Endometrial microvascular endothelial cells (primary cell): Measurements from ENCODE around the gene RHEX. TPM values are rescaled to one million over a fixed set of nuclear protein-coding genes. Genes with fewer than 3 reads are reported as not detected.
"Not testable (repeated sequence)": the region's sequence is repeated elsewhere in the genome, so short reads cannot be mapped to it uniquely, and the experiment has no call there.

ENCODE experiments used
- in situ Hi-C: cut with HindIII; loops from 2 replicates; pipeline ENCODE4 v1.10.0; 2017; ENCODE audit warnings: low sequenced_read_pairs, low pct_unique_long_range_greater_than_20kb; ENCODE audit errors: inconsistent ontology term
- total RNA-seq: library from RNA; depleted of rRNA; stranded (reverse); fragments of >200 nt; gene quantifications from one replicate; pipeline ENCODE4 v1.2.3, GENCODE V29; 2015; ENCODE audit errors: inconsistent ontology term

The RHEX gene
- total RNA-seq, 1 donor from 2014 or later: not detected

DNA sequence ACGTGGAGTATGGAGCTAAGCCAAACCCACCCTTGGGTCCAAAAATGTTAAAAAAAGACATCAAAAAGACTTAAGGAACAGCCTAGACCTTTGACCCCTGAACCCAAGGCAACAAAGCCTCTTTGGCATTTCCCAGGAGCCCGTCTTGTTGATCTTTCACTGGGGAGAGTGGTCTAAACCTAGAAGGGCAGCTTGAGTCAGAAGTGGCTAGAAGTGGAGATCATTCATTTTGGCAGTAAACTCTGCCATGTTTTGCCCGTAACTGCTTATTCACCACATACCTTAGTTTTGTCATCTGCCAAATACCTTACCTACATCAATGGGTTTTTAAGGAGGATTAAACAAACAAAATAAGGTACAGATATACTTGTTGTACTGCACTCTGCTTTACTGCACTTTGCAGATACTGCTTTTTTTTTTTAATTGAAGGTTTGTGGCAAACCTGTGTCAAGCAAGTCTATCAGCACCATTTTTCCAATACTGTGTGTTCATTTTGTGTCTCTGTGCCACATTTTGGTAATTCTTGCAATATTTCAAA, 27.6 kb upstream of the RHEX start:
- in situ Hi-C loops: no loop called here

DNA sequence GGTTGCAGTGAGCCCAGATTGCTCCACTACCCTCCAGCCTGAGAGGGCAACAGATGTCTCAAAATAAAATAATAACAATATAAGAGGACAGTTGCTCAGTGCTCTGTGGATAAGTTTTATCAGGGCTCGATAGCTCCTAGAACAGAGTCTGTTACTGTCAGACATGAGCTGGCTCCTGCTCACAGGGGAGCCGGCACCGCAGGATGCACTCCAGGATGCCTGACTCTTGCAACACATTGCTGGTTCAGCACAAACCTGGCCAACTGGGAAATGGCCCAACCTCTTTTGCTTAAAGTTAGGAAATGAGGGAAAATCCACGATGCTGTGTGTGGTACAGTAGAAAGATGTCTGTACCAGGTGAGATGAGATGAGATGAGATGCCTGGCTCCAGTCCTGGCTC, 23.5 kb upstream of the RHEX start:
- in situ Hi-C loops: no loop called here

DNA sequence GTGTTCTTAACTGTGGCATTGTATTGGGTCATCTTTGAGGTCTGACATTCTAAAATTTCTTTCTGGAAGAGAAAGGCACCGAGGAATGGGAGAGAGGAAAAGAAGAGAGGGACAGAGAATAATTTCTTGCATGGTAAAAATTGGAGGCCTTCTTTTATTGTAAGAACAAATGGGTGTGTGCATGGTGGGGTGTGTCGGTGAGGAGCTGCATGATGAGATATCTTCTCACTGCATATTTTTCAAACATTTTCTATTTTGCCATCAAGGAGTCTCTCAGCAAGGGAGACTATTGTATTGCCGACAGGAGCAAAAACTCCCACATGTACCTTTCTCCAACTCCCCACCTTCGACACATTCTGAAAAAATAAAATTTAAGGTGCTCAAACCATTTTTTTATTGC, 22.8 kb upstream of the RHEX start:
- in situ Hi-C loops: loop anchor here (5.0 kb wide), 1 partner anchor 82 kb away; no protein-coding TSS in a partner anchor

DNA sequence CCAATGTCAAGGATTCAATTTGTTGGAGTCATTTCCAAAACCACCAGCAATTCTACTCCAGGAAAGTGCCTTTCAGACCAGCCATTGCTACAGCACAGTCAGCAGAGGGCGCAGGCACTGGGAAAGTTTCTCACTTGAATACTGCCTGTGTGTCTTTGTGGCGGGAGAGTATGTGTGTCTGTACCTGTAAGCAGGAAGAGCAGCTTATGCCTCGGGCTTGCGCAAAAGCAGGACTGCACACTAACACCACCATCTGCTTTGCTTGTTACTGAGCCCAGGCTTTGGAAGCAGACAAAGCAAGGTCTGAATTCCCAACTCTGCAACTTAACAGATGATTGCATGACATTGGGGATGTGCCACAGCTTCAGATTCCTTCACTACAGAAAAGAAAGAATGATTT, 22.3 kb upstream of the RHEX start:
- in situ Hi-C loops: loop anchor here (5.0 kb wide), 1 partner anchor 82 kb away; no protein-coding TSS in a partner anchor

DNA sequence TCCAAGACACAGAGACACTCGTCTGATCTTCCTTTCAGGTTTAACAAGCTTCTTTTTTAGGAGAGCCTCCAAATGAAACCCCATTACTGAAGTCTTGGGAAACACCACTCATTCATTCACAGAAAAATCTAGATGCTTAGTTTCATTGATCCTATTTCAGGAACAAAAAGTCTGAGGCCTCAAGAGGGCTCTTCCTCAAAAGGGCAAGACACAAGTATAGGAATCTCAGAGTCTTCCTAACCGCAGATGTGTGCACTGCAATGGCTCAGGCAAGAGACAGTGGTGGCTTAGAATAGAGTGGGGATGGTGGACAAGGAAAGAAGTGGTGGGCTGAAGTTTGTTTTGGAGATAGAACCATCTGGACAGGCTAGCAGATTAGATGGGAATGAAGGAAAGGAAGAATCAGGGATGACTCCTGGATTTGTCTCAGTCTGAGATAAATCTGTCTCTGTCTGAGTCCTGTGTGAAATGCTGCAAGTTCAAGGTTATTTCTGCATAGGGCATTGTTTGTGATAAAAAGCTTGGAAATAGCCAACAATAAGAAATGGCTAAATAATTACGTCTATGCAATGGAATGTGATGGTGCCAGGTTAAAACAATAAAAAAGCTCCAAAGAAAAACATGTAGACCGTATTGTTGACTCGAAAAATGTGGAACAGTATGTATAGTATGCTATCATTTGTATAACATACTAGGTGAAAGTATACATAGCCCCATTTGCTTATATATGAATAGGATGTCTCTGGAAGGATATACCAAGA, 20.4 kb upstream of the RHEX start:
- in situ Hi-C loops: loop anchor here (5.0 kb wide), 1 partner anchor 80 kb away; no protein-coding TSS in a partner anchor

DNA sequence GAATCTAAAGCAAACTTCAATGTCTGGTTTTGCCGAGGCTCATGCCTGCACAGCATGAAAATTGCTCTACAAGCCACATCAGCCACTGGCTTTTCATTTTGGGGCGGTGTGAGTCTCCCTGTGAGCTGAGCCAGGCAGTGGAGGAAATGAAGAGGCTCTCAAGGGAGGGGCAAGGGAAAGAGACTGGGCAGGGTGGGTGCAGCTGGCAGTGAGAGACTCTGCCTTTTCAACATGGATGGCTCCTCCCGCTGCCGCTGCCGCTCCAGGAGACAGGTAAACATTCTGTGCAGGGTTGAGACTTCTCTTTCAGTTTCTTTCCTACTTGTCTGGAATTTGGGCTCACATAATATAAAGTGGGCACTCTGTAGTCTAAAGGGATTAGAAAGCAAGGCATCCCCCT, 17.9 kb upstream of the RHEX start:
- in situ Hi-C loops: no loop called here

DNA sequence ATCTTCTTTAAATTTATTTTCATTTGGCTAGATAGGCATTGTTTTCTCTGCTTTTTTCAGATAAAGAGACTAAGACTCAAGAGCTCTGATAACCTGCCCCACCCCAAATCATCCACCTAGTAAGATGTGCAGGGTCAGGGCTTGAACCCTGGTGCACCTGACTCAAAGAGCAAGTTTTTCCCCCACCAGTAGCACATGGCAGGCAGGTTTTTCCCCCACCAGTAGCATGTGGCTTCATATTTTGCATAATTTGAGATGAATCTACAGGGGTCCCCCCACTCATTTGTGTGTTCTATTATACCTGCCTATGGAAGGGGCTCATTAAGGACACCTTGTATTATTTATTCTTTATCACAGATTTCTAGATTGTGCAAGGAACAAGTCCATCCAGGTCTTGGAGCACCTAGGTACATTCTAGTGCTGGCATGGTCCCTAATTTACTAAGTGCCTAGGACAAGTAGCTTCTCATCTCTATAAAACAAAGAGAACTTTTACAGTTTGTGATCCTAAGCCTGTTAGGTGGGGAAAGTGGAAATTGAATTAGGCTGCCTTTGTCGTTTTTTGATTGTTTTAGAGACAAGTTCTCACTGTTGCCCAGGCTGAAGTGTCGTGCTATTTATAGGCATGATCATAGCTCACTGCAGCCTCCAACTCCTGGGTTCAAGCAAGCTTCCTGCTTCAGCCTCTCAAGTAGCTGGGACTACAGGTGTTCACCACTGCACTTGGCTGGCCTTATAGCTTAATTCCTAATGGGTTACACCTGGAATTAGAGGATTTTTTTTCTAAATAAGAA, 16.1 kb upstream of the RHEX start:
- in situ Hi-C loops: no loop called here

DNA sequence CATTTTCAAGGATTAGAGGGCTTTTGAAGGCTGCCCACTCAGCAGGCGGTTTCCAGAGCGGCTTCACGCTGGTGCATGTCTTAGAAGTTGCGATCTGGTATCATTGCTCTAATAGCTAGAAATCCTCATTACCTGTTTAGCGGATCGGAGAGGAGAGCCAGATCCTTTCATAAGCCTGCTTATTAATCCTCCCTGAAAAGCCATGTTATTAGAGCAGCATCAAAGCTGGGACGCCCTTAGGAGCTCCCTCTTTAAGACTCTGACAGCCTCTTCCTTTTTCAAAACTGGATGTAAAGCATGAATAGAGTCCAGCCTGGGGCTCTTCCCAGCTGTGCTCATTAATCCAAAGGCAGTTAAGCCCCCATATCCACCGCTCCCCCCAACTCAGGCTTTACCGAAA, 15.4 kb upstream of the RHEX start:
- in situ Hi-C loops: no loop called here

DNA sequence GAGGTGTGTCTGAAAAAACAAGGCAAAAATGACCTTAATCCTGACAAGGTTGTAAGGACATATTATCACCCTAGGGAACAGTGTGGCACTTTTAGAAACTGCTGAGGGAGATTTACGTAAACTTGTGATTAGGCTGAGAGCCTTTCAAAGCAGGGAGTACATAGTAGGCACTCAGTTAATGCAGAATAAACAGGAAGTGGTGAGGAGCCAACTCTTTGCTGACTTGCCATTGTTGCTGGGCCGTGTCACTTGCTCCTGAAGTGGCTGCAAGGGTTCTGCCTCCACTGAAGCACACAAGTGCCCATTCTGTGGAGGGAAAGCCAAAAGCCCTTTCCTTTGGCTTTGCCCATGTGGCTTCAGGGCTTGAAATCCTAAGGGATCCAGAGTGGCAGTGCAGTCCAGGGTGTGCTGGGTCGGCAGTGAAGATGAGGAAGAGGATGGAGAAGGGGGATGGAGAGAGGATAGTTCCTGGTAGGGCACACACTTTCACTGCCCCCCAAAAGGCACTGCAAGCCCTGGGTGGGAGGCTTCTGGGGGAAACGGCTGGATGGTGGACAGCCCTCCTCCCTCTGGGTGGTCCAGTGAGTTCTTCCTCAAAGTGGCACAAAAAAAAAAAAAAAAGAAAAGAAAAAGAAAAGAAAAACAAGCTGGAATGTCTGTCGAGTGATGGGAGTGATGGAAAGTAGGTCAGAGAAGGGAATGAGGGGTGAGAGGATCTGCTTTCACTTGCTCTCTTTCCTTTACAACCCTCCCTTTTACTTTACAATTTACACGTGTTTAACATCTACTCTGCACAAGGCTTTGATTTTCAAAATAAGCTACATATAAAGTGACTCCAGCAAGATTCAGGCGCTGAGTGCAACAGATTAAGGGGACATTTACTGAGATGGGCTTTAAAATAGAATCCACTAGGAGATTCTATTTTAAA, 13.7 kb upstream of the RHEX start:
- in situ Hi-C loops: no loop called here

DNA sequence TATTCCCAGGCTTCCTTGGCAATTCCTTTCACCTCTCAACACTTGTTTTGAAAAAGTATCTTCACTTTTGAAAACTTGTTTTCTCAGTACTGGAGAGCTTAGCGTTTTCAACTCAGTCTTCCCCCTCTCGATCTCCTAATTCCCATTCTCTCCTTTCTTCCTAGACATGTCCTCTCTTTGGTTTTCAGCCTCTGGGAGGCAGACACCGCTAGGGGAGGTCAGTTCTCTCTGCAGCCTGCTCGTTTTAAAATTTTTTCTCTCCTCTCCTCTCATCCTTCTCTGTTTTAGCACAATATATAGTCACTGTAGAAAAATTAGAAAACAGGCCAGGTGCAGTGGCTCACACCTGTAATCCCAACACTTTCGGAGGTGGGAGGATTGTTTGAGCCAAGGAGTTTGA, 12.6 kb upstream of the RHEX start:
- in situ Hi-C loops: no loop called here

DNA sequence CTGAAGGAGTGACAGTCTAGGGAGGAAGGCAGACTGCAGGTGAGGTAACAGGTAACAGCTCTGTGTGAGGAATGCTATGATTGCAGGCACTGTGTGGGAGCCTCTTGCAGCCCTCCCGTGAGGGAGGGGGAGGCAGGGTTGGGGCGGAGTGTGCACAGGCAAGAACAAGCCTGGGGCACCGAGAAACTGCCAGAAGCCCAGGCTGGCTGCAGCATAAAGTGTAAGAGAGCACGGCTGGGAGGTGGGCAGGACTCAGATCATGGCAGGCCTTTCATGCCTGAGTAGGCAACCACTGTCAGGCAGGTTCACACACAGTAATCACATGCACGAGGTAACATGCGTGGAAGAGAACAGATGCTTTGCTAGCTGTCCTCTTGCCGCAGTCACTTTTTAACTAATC, 11.3 kb upstream of the RHEX start:
- in situ Hi-C loops: no loop called here

DNA sequence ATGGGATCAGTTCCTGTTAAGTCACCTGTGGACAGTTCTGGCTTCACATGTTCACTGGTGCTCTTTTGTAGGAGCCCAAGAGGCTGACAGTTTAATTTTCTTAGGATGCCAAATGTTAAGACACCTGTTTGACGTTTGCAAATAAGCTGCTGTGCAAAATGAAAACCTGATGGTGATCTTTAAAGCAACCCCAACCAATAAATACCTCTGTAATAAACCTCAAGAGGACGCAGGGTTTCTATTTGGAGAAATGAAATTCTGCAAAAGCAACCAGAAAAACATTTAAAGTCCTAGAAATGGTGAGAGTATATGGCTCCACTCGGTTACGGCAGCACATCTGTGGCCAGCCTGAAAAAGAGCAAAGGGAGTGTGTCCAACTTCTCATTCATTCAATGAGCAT, 5.7 kb upstream of the RHEX start:
- in situ Hi-C loops: no loop called here

DNA sequence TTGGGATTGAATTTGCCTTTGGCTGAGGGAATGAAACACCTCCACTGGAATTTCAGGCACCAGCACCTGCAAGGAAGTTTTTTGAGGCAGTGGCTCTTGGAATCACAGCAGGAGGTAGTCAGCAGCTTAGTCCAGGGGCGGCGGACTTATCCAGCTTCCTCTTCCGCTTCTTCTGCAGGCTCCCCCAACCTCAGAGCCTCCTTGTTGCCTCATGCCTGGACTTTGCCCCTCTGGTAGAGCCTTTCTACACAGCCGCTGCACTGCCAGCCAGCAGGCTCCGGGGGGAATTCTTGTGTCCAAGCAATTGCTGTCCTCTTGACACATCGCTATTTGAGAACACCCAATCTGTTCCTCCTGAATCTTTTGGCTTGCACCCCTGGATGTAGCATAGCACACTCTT, 4.4 kb upstream of the RHEX start:
- in situ Hi-C loops: no loop called here

DNA sequence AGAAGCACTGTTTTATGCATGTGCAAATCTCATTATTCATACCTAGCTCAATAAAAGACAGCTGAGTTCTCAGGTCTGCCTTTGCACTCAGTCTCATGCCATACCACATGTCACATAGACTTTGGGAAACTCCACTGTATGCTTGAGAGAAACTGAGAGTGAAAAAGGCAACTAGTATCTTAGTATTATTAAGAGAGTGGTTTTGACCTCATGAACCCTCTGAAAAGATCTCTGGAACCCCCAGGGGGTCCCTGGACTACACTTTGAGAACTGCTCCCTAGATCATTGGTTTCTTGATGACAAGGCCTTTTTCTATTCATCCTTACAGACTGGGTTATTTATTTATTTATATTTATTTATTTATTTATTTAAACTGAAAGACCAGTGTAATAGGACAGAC, 3.7 kb upstream of the RHEX start:
- in situ Hi-C loops: no loop called here

DNA sequence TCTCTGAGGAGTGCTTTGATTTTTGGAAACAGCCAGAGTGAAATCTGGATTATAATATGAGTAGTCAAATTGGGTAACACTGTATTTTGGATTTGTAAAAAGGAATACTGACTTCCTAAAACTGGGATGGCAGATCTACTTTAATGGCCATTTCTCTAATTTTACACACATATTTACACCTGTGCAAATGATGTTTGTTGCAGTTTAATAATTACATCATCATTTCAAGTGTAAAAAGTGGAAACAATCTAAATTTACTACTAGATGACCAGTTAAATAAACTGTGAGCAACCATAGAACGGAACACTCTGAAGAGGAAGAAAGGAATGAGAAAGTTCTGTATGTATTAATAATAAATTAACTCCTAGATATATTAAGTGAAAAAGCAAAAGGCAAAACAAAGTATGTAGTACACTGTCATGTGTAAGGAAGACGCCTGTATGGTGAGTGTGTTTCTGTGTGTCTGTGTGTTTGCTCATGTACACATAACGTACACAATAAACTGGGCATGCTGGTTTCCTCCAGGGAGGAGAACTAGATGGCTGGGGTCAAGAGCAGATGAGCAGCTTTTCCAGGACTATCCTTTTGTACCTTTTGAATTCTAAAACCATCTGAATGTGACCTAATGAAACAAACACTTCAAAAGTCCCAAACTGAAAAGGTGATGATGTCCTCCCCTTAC, 2.9 kb upstream of the RHEX start:
- in situ Hi-C loops: no loop called here

DNA sequence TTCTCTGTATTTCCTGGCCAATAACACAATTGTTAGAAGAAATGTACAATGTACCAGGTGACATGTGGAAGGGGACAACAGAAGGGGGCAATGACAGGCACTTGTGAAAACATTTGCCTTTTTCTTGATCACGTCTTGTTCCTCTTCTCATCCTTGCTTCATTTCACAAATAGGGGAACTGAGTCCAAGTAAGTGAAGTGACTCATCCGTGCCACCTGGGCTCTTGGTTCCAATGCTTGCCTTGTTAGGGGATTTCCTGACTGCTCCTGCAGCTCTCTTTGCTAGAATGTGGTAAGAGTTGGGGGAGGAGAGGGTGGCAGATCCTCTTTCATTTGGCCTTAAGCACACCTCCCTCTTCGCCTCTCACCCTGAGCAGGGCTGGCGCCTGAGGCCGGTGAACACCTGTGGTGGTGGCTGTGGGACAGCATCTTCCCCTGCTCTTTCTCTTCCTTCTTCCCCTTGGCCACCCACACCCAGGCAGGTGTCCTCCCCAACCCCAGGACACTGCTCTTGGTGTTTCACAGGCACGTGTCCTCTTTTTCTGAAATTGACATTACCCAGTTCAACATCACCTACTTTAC, 2.2 kb upstream of the RHEX start:
- in situ Hi-C loops: no loop called here

DNA sequence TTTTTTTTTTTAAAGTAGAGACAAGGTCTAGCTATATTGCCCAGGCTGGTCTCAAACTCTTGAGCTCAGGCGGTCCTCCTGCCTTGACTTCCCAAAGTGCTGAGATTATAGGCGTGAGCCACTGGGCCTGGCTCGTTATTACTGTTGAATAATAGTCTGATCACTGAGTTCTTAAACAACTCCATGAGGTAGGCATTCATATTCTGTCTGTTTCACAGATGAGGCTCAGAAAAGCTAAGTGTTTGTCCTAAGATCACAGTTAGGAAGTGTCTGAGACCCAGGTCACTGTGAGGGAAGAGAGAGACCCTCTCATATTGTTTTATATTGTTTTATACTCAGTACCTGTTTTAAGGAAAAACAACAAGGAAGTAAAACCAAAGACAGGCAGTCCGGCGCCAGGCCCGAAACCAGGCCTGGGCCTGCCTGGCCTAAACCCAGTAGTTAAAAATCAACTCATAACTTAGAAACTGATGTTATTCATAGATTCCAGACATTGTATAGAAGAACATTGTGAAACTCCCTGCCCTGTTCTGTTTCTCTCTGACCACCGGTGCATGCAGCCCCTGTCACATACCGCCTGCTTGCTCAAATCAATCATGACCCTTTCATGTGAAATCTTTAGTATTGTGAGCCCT, 625 bp upstream of the RHEX start:
- in situ Hi-C loops: not testable (repeated sequence)

DNA sequence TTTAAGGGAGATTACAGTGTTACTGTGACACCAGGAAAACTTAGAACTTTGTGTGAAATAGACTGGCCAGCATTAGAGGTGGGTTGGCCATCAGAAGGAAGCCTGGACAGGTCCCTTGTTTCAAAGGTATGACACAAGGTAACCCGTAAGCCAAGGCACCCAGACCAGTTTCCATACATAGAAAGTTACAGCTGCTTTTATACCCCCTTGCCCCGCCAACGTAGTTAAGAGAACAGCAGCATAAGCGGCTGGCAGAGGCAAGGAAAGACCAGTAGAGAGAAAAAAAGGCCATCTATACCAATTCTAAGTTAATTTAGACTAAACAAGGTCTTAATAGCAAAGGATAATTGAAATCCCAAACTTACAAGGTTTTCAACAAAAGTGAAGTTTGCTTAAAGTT, 643 bp downstream of the RHEX start:
- in situ Hi-C loops: not testable (repeated sequence)
